GM23338 (cell line): Measurements from ENCODE around the gene RFX2. TPM values are rescaled to one million over a fixed set of nuclear protein-coding genes. Genes with fewer than 3 reads are reported as not detected.

Source experiments
- ATAC-seq: fragments of 200-7000 bp; cut with Tn5 transposase; 3 replicates; pipeline ENCODE4 v1.9.1; 2020
- DNase-seq: peaks from one replicate; pipeline ENCODE4 v3.0.0-alpha.2; 2015; ENCODE audit warnings: low spot score
- H2AFZ ChIP-seq: fragments of 200-600 bp; sonication (generic); 2 replicates; pipeline ENCODE4 v1.8.0; 2016; ENCODE audit warnings: antibody characterized with exemption, mild to moderate bottlenecking, moderate library complexity
- H3F3A ChIP-seq: fragments of 200-600 bp; sonication (generic); replicated peaks from 2 replicates; pipeline ENCODE4 v1.8.0; 2017; ENCODE audit warnings: antibody characterized with exemption, mixed run types, low read depth
- H3K27ac ChIP-seq: fragments of 200-600 bp; sonication (generic); 2 replicates; pipeline ENCODE4 v1.6.1; 2016; ENCODE audit warnings: low read depth
- H3K27me3 ChIP-seq: fragments of 200-600 bp; sonication (generic); 2 replicates; pipeline ENCODE4 v1.8.0; 2016; ENCODE audit warnings: mild to moderate bottlenecking, mixed run types, moderate library complexity; ENCODE audit not compliant: insufficient read depth
- H3K36me3 ChIP-seq: fragments of 200-600 bp; sonication (generic); 2 replicates; pipeline ENCODE4 v1.8.0; 2016; ENCODE audit warnings: mild to moderate bottlenecking; ENCODE audit not compliant: insufficient read depth
- H3K4me1 ChIP-seq: fragments of 200-600 bp; sonication (generic); 2 replicates; pipeline ENCODE4 v1.8.0; 2016; ENCODE audit warnings: mild to moderate bottlenecking, moderate library complexity; ENCODE audit not compliant: insufficient read depth
- H3K4me2 ChIP-seq: fragments of 200-600 bp; sonication (generic); 2 replicates; pipeline ENCODE4 v1.7.1; 2017; ENCODE audit warnings: mixed run types
- H3K4me3 ChIP-seq: fragments of 200-600 bp; sonication (generic); 2 replicates; pipeline ENCODE4 v1.6.1; 2016; ENCODE audit warnings: mixed run types
- H3K79me2 ChIP-seq: fragments of 200-600 bp; sonication (generic); replicated peaks from 2 replicates; pipeline ENCODE4 v1.8.0; 2017; ENCODE audit warnings: mild to moderate bottlenecking; ENCODE audit not compliant: insufficient read depth
- H3K9me2 ChIP-seq: fragments of 200-600 bp; sonication (generic); 2 replicates; pipeline ENCODE4 v1.8.0; 2017; ENCODE audit not compliant: insufficient read depth
- H4K20me1 ChIP-seq: fragments of 200-600 bp; sonication (generic); replicated peaks from 2 replicates; pipeline ENCODE4 v1.8.0; 2017; ENCODE audit warnings: mild to moderate bottlenecking; ENCODE audit not compliant: insufficient read depth
- H3K27ac Mint-ChIP-seq: 2 replicates; pipeline ENCODE4 v1.8.0; 2020; ENCODE audit warnings: inconsistent platforms, mild to moderate bottlenecking, moderate library complexity, mixed read lengths
- H3K27me3 Mint-ChIP-seq: 3 replicates; pipeline ENCODE4 v1.8.0; 2022; ENCODE audit warnings: low read depth, mild to moderate bottlenecking, moderate library complexity, mixed read lengths, inconsistent platforms; ENCODE audit not compliant: insufficient read depth, poor library complexity
- H3K36me3 Mint-ChIP-seq: 3 replicates; pipeline ENCODE4 v1.8.0; 2021; ENCODE audit warnings: low read depth, mild to moderate bottlenecking, inconsistent platforms, moderate library complexity, mixed read lengths
- H3K4me1 Mint-ChIP-seq: 3 replicates; pipeline ENCODE4 v1.8.0; 2020; ENCODE audit warnings: mild to moderate bottlenecking, inconsistent platforms, mixed read lengths
- H3K4me3 Mint-ChIP-seq: 3 replicates; pipeline ENCODE4 v1.8.0; 2021; ENCODE audit warnings: moderate library complexity, mild to moderate bottlenecking, inconsistent platforms, mixed read lengths
- H3K9me3 Mint-ChIP-seq: 3 replicates; pipeline ENCODE4 v1.8.0; 2020; ENCODE audit warnings: moderate library complexity, mild to moderate bottlenecking, inconsistent platforms, mixed read lengths
- EZH2 ChIP-seq: fragments of 200-600 bp; sonication (generic); IDR thresholded peaks from one replicate; pipeline ENCODE4 v1.8.0; 2017; ENCODE audit warnings: antibody characterized with exemption, mild to moderate bottlenecking, low read depth; ENCODE audit not compliant: unreplicated experiment
- EZH2phosphoT487 ChIP-seq: fragments of 200-600 bp; sonication (generic); IDR thresholded peaks from one replicate; pipeline ENCODE4 v1.8.1; 2018; ENCODE audit warnings: antibody characterized with exemption; ENCODE audit not compliant: unreplicated experiment
- JUNB ChIP-seq: IDR thresholded peaks from one replicate; pipeline ENCODE4 v1.6.1; 2016; ENCODE audit warnings: antibody characterized with exemption; ENCODE audit not compliant: unreplicated experiment
- NANOG ChIP-seq: IDR thresholded peaks from 2 replicates; pipeline ENCODE4 v1.6.1; 2016; ENCODE audit warnings: antibody characterized with exemption, borderline replicate concordance
- polyA plus RNA-seq: library from polyadenylated mRNA; unstranded; fragments of >200 nt; fragmentation: Nextera tagmentation; extraction: Ambion mirVana; gene quantifications from 2 replicates; pipeline ENCODE4 v1.2.1, GENCODE V29; 2016
- total RNA-seq: library from RNA; depleted of rRNA; stranded (reverse); fragments of >200 nt; shearing (Covaris generic); gene quantifications from 2 replicates; pipeline ENCODE4 v1.2.3, GENCODE V29; 2014
- TF ChIP-seq, protein P1 (sequence below): fragments of 250-450 bp; sonication (Bioruptor Pico); IDR thresholded peaks from 2 replicates; pipeline ENCODE4 v1.5.0; 2020; ENCODE audit warnings: mild to moderate bottlenecking, moderate library complexity
- TF ChIP-seq, protein P2 (sequence below): IDR thresholded peaks from 2 replicates; pipeline ENCODE4 v1.6.1; 2016; ENCODE audit warnings: antibody characterized with exemption

The RFX2 gene
- total and polyA plus RNA-seq, 2 experiments from 2014 or later = 4.6 to 13.0 TPM

DNA sequence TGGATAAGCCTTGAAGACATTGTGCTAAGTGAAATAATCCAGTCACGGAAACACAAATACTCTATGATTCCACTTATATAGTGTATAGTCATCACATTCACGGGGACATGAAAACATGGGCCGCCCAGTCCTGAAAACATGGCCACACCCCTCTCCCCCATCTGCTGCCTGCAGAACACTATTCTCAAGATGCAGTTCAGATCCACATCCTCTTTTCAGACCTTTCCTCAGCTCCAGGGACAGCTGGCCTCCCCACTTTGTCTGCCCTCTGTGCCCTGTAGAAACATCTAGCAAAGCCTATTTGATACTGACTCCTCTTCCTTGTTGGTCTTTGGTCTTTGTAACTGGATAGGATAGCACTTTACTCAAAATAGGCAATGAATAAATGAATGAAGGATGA is 8.3 kb downstream of the RFX2 start (continued):
- TF ChIP-seq, protein P1, sequence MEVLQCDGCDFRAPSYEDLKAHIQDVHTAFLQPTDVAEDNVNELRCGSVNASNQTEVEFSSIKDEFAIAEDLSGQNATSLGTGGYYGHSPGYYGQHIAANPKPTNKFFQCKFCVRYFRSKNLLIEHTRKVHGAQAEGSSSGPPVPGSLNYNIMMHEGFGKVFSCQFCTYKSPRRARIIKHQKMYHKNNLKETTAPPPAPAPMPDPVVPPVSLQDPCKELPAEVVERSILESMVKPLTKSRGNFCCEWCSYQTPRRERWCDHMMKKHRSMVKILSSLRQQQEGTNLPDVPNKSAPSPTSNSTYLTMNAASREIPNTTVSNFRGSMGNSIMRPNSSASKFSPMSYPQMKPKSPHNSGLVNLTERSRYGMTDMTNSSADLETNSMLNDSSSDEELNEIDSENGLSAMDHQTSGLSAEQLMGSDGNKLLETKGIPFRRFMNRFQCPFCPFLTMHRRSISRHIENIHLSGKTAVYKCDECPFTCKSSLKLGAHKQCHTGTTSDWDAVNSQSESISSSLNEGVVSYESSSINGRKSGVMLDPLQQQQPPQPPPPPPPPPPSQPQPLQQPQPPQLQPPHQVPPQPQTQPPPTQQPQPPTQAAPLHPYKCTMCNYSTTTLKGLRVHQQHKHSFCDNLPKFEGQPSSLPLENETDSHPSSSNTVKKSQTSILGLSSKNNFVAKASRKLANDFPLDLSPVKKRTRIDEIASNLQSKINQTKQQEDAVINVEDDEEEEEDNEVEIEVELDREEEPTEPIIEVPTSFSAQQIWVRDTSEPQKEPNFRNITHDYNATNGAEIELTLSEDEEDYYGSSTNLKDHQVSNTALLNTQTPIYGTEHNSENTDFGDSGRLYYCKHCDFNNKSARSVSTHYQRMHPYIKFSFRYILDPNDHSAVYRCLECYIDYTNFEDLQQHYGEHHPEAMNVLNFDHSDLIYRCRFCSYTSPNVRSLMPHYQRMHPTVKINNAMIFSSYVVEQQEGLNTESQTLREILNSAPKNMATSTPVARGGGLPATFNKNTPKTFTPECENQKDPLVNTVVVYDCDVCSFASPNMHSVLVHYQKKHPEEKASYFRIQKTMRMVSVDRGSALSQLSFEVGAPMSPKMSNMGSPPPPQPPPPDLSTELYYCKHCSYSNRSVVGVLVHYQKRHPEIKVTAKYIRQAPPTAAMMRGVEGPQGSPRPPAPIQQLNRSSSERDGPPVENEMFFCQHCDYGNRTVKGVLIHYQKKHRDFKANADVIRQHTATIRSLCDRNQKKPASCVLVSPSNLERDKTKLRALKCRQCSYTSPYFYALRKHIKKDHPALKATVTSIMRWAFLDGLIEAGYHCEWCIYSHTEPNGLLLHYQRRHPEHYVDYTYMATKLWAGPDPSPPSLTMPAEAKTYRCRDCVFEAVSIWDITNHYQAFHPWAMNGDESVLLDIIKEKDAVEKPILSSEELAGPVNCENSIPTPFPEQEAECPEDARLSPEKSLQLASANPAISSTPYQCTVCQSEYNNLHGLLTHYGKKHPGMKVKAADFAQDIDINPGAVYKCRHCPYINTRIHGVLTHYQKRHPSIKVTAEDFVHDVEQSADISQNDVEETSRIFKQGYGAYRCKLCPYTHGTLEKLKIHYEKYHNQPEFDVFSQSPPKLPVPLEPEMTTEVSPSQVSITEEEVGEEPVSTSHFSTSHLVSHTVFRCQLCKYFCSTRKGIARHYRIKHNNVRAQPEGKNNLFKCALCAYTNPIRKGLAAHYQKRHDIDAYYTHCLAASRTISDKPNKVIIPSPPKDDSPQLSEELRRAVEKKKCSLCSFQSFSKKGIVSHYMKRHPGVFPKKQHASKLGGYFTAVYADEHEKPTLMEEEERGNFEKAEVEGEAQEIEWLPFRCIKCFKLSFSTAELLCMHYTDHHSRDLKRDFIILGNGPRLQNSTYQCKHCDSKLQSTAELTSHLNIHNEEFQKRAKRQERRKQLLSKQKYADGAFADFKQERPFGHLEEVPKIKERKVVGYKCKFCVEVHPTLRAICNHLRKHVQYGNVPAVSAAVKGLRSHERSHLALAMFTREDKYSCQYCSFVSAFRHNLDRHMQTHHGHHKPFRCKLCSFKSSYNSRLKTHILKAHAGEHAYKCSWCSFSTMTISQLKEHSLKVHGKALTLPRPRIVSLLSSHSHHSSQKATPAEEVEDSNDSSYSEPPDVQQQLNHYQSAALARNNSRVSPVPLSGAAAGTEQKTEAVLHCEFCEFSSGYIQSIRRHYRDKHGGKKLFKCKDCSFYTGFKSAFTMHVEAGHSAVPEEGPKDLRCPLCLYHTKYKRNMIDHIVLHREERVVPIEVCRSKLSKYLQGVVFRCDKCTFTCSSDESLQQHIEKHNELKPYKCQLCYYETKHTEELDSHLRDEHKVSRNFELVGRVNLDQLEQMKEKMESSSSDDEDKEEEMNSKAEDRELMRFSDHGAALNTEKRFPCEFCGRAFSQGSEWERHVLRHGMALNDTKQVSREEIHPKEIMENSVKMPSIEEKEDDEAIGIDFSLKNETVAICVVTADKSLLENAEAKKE (CRISPR knock-in tag) = no peak
- no peak for TF ChIP-seq JUNB
- no peak for TF ChIP-seq NANOG
- TF ChIP-seq EZH2 = no peak
- TF ChIP-seq, protein P2, sequence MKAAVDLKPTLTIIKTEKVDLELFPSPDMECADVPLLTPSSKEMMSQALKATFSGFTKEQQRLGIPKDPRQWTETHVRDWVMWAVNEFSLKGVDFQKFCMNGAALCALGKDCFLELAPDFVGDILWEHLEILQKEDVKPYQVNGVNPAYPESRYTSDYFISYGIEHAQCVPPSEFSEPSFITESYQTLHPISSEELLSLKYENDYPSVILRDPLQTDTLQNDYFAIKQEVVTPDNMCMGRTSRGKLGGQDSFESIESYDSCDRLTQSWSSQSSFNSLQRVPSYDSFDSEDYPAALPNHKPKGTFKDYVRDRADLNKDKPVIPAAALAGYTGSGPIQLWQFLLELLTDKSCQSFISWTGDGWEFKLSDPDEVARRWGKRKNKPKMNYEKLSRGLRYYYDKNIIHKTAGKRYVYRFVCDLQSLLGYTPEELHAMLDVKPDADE = no peak

DNA sequence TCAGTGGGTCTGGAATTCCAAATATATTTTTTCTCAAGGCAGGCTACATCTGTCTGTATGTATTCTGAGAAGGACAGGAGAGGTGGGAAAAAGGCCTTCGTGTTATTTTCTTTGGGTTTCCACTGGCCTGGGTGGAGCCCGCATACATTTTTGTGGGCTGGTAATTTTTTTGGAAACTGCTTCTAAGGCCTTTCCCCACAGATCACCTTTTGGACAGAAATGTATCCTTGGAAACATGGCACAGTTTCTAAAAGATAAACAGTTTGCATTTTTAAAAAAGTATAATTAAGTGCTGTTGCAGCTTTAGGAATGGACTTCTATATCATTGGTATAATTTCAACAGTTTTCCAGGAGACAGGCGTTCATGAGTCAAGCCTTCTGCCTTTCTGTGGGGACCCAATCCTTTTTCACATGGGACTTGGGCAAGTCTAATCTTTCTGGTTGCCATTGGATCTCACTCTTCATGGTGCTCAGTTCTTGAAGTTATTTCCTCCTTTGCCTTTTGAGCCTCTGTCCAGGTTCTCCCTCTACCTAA is 8.9 kb downstream of the RFX2 start:
- H3K4me1 Mint-ChIP-seq = peaks cover 6% of the 10 kb centered on the region
- no peak for DNase-seq

More for the DNA sequence above, 8.9 kb downstream of the RFX2 start:
- Histone ChIP-seq H3K9me2 (0 out of 2 replicates have a peak, but pooled peaks cover 2% of the 10 kb centered on the region), H3K36me3 (no peaks in the 10 kb centered on the region), H2AFZ (no peak overlapping the region), H4K20me1 (no peaks in the 10 kb centered on the region), H3F3A (no peaks in the 10 kb centered on the region), H3K4me3 (no peak overlapping the region), H3K27me3 (no peaks in the 10 kb centered on the region), H3K79me2 (no peaks in the 10 kb centered on the region), H3K27ac (no peak overlapping the region), H3K4me1 (no peaks in the 10 kb centered on the region), H3K4me2 (no peak overlapping the region)
- ATAC-seq = no peak
- H3K27me3 Mint-ChIP-seq = peaks cover 11% of the 10 kb centered on the region
- TF ChIP-seq JUNB = no peak
- no peak for TF ChIP-seq EZH2phosphoT487
- no peak overlapping the region for H3K27ac Mint-ChIP-seq
- no peak overlapping the region for H3K4me3 Mint-ChIP-seq
- no peaks in the 10 kb centered on the region for H3K9me3 Mint-ChIP-seq
- H3K36me3 Mint-ChIP-seq = no peaks in the 10 kb centered on the region
